Cardiac fibroblast (primary cell): ENCODE measurements around the gene ATP6V1G2.

Experiments used
- DNase-seq, 2 donors: peaks; one replicate each; pipeline versions ENCODE4 v3.0.0 to v3.0.0-alpha.2; 2010; ENCODE audit warnings: low read depth in 2 of 2
- H3K4me3 ChIP-seq, 2 donors: replicated peaks in 1 of 2; 1 replicate in 1 of 2; 2 replicates in 1 of 2; pipeline ENCODE4 v1.5.1; 2011; ENCODE audit warnings: low read depth in 2 of 2, low read length in 2 of 2, mild to moderate bottlenecking in 2 of 2, moderate library complexity in 1 of 2
- TF ChIP-seq, protein P1 (sequence below): IDR thresholded peaks from one replicate; pipeline ENCODE4 v1.5.1; 2011; ENCODE audit warnings: low read depth, mild to moderate bottlenecking, low read length, inconsistent platforms

The ATP6V1G2 gene

DNA sequence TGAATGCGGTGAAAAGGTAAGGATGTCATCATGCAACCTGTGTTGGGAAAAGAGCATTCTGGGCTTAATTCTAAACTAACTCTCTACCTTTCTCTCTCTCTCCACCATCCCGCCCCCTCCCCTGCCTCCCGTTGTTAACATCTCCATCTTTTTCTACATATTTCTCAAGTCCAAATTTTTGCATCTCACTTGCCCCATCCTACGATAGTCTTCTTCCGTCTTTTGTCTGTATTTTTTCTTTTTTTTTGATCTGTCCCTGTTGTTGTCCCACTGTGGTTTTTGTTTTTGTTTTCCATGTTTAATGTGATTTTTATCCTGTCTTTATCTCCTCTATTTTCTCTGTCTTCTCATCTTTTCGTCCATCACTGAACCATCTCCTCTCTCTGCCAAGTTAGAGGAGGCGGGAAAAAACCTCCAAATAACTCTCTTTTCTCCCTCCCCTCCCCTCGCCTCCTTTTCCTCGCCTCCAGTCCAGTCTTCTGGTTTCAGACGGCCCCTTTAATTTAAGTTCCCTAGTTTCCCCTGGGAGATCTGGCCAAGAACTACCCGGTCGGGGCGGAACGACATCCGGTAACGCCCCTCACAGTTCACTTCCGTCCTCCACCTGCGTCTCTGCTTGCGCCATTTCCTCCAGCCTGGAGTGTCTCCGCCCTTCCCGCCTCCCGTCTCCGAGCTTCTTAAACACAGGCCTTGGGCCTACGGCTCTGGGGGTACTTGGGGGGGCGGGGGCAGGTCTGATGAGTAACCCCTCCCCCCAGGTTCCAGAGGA, 734 bp upstream of the ATP6V1G2 start, which contains the start of gene NFKBIL1:
NFKBIL1 (plus strand) TSS at position 651 of the 769 bp plus-strand sequence; CDS start at position 738, 87 bp downstream.
- TF ChIP-seq, protein P1, sequence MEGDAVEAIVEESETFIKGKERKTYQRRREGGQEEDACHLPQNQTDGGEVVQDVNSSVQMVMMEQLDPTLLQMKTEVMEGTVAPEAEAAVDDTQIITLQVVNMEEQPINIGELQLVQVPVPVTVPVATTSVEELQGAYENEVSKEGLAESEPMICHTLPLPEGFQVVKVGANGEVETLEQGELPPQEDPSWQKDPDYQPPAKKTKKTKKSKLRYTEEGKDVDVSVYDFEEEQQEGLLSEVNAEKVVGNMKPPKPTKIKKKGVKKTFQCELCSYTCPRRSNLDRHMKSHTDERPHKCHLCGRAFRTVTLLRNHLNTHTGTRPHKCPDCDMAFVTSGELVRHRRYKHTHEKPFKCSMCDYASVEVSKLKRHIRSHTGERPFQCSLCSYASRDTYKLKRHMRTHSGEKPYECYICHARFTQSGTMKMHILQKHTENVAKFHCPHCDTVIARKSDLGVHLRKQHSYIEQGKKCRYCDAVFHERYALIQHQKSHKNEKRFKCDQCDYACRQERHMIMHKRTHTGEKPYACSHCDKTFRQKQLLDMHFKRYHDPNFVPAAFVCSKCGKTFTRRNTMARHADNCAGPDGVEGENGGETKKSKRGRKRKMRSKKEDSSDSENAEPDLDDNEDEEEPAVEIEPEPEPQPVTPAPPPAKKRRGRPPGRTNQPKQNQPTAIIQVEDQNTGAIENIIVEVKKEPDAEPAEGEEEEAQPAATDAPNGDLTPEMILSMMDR, result no peak
- peak within 1 kb of the TSS; percentile 42 to 54 for H3K4me3 ChIP-seq
- DNase-seq, result peak; percentile 99

- H3K4me3 ChIP-seq, result no peak overlapping the region
- DNase-seq, result no peak
- TF ChIP-seq, protein P1, result no peak
Measured at GRCh38 chr6:31545291-31545690, 1.1 kb downstream of the ATP6V1G2 start.

DNA sequence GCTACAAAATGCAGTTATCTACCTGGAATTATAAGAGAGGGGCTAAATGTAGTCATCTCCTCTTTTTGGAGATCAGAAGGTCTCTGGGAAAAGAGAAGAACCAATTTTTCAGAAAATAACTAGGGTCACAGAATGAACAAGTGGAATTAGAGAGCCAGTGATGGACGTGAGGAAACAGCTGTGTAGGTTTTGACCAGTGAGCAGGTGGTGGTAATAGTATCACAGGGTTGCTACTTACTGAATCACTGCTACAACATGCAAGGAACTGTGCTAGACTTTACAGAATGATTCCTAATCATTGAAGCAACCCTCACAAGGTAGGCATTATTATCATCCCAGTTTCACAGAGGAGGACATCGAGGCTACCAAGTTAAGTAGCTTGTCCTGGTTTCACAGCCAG, 1.7 kb downstream of the ATP6V1G2 start:
- no peak overlapping the region for H3K4me3 ChIP-seq
- no peak for DNase-seq
- TF ChIP-seq, protein P1, result no peak

DNA sequence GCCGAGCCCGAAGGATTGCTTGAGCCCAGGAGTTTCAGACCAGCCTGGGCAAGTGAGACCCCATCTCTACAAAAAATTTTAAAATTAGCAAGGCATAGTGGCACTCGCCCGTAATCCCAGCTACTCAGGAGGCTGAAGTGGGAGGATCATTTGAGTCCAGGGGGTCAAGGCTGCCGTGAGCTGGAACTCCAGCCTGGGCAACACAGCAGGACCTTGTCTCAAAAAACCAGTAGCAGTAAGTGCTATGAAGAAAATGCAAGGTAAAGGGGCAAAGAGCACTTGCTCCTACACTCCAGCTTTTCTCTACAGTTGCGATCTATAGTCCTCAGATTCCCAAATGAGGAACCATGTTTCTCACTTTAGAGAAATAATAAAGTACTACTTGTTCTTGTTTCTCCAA, 2.8 kb downstream of the ATP6V1G2 start:
- H3K4me3 ChIP-seq, result no peak overlapping the region
- TF ChIP-seq, protein P1, result no peak
- DNase-seq, result no peak

DNA sequence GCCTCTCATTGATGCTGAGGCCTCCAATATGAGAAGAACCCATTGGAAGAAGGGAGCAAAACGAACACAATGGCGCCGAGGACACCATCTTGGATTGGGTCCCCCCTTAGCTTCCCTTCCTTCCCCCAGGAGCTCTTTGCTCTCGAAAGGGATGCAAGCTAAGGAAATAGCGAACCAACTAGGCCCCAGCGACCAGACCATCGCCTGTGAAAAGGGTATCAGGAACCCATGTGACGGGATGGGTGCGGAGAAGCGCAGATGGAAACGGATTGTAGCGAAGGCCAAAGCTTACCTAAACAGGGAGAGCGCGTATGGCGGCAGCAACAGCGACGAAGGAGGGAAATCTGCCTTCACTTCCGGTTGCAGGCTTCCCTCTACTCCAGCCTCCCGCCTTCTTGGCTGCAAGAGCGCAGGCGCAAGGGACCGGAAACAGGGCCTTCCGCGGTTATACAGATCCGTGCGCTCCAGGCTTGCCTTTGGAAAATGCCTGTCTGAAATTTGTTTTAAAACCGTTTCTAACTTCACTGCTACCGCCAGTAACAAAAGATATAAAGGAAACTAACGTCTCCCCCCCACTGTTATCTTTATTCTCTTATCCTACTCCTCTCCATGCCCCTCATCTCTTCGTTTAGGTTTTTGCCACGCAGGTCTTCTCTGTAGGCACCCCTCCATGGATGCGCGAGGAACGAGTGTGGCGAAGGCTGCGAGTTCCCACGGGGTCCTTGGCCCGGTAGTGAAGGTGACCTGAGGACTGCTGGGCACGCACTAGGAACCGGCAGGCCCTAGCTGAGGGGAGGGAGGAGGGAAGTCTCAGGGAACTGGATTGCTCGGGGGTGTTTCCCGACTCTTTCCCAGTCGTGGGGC, 4.5 kb downstream of the ATP6V1G2 start, which contains the start of gene DDX39B:
DDX39B (minus strand) TSS at position 346 of the 864 bp plus-strand sequence. CDS start 1,471 bp downstream, outside the sequence.
- H3K4me3 ChIP-seq, result peak within 1 kb of the TSS; percentile 70 to 72
- TF ChIP-seq, protein P1, result no peak
- DNase-seq, result peak; percentile 98

GRCh38 chr6:31541059-31541657, 5.2 kb downstream of the ATP6V1G2 start:
- peak; percentile 75 to 76 for DNase-seq
- peak overlapping the region; percentile 70 to 72 for H3K4me3 ChIP-seq
- TF ChIP-seq, protein P1, result no peak
